Fibroblast of lung (primary cell): ENCODE measurements around the gene ARMH1. TPM values are rescaled to one million over a fixed set of nuclear protein-coding genes. Genes with fewer than 3 reads are reported as not detected.
A peak's percentile ranks its signal among the peaks of the same experiment; 100 is the strongest.

Experiments used
- DNase-seq, 2 donors: peaks; one replicate each; pipeline versions ENCODE4 v3.0.0 to v3.0.0-alpha.2; 2010; ENCODE audit warnings: low read depth in 2 of 2
- H2AFZ ChIP-seq: 2 replicates; pipeline ENCODE4 v1.5.1; 2012; ENCODE audit warnings: low read length, control low read depth, inconsistent platforms
- H3K27ac ChIP-seq: 2 replicates; pipeline ENCODE4 v1.5.1; 2011; ENCODE audit warnings: low read length, control low read depth; ENCODE audit not compliant: insufficient read depth
- H3K27me3 ChIP-seq: 2 replicates; pipeline ENCODE4 v1.5.1; 2011; ENCODE audit warnings: mild to moderate bottlenecking, low read length; ENCODE audit not compliant: control insufficient read depth, insufficient read depth
- H3K36me3 ChIP-seq: 2 replicates; pipeline ENCODE4 v1.5.1; 2011; ENCODE audit warnings: low read length; ENCODE audit not compliant: control insufficient read depth, insufficient read depth
- H3K4me1 ChIP-seq: 2 replicates; pipeline ENCODE4 v1.5.1; 2011; ENCODE audit warnings: low read length; ENCODE audit not compliant: control insufficient read depth, insufficient read depth; ENCODE audit errors: extremely low read depth
- H3K4me2 ChIP-seq: 2 replicates; pipeline ENCODE4 v1.5.1; 2011; ENCODE audit warnings: low read length, control low read depth; ENCODE audit not compliant: insufficient read depth; ENCODE audit errors: extremely low read depth
- H3K4me3 ChIP-seq, 4 experiments: fragments of 200-600 bp in 1 of 4; sonication (generic) in 1 of 4; replicated peaks in 1 of 4; 2 replicates each; pipeline ENCODE4 v1.5.1; 2011 to 2016; ENCODE audit warnings: low read length in 4 of 4, low read depth in 3 of 4, mild to moderate bottlenecking in 3 of 4, control low read depth in 2 of 4, inconsistent platforms in 1 of 4, mixed read lengths in 1 of 4; ENCODE audit not compliant: insufficient read depth in 1 of 4; ENCODE audit errors: control extremely low read depth in 1 of 4
- H3K79me2 ChIP-seq: 2 replicates; pipeline ENCODE4 v1.5.1; 2012; ENCODE audit warnings: mild to moderate bottlenecking, low read length, inconsistent platforms; ENCODE audit not compliant: control insufficient read depth, insufficient read depth
- H3K9ac ChIP-seq: 2 replicates; pipeline ENCODE4 v1.5.1; 2011; ENCODE audit warnings: mild to moderate bottlenecking, low read length, control low read depth; ENCODE audit not compliant: insufficient read depth
- H3K9me3 ChIP-seq: 2 replicates; pipeline ENCODE4 v1.5.1; 2012; ENCODE audit warnings: low read depth, low read length; ENCODE audit not compliant: control insufficient read depth, insufficient read depth
- H4K20me1 ChIP-seq: 2 replicates; pipeline ENCODE4 v1.5.1; 2011; ENCODE audit warnings: low read length; ENCODE audit not compliant: control insufficient read depth, insufficient read depth; ENCODE audit errors: extremely low read depth
- CTCF ChIP-seq, 2 donors: IDR thresholded peaks in 1 of 2; conservative IDR thresholded peaks in 1 of 2; 1 replicate in 1 of 2; 2 replicates in 1 of 2; pipeline ENCODE4 v1.5.1; 2011 to 2012; ENCODE audit warnings: low read length in 2 of 2, control low read depth in 1 of 2, inconsistent platforms in 1 of 2, low read depth in 1 of 2, mild to moderate bottlenecking in 1 of 2
- EZH2 ChIP-seq: IDR thresholded peaks from 2 replicates; pipeline ENCODE4 v1.5.1; 2012; ENCODE audit warnings: low read length, control low read depth, mild to moderate bottlenecking; ENCODE audit errors: missing control alignments
- polyA plus RNA-seq, 2 donors: library from polyadenylated mRNA; depleted of rRNA in 1 of 2; stranded (reverse) in 1 of 2; unstranded in 1 of 2; fragments of >200 nt; gene quantifications; 2 replicates each; pipeline ENCODE4 v1.2.1, GENCODE V29; 2011 to 2012; ENCODE audit warnings: missing spikeins in 1 of 2
- total RNA-seq: library from RNA; depleted of rRNA; stranded (reverse); fragments of >200 nt; gene quantifications from 2 replicates; pipeline ENCODE4 v1.2.1, GENCODE V29; 2014

Gene ARMH1
- total and polyA plus RNA-seq, 2 donors (not counting 1 experiment from before 2014, with no cell fraction given) = 2.4 to 6.4 TPM

- H4K20me1 ChIP-seq = no peaks in the 10 kb centered on the region
- no peaks in the 10 kb centered on the region for H3K27me3 ChIP-seq
- no peaks in the 10 kb centered on the region for H3K36me3 ChIP-seq
- no peak overlapping the region for H3K4me3 ChIP-seq
- no peak for DNase-seq
- H3K79me2 ChIP-seq = no peaks in the 10 kb centered on the region
- H3K4me2 ChIP-seq = no peak overlapping the region
- H3K27ac ChIP-seq = no peak overlapping the region
- no peak overlapping the region for H2AFZ ChIP-seq
- no peaks in the 10 kb centered on the region for H3K9me3 ChIP-seq
- peaks cover 21% of the 10 kb centered on the region for H3K4me1 ChIP-seq
- no peak overlapping the region for H3K9ac ChIP-seq
- TF ChIP-seq CTCF (conservative IDR thresholded peaks at IDR 0.05 in 1 of 2, IDR thresholded peaks at IDR 0.05 in 1 of 2; ENCODE audit: low read depth in 1 of 2, low read length in 2 of 2) (no peak), EZH2 (no peak)
Observed at GRCh38 chr1:44705938-44706337, 31.4 kb downstream of the ARMH1 start.

GRCh38 chr1:44707112-44707881 is 32.8 kb downstream of the ARMH1 start:
- Histone ChIP-seq H3K27ac (peak overlapping the region; percentile 79), H3K79me2 (no peaks in the 10 kb centered on the region), H4K20me1 (no peaks in the 10 kb centered on the region), H3K9ac (no peak overlapping the region), H3K4me1 (peaks cover 21% of the 10 kb centered on the region), H3K9me3 (no peaks in the 10 kb centered on the region), H3K36me3 (no peaks in the 10 kb centered on the region), H3K4me3 (no peak overlapping the region), H3K4me2 (no peak overlapping the region), H3K27me3 (no peaks in the 10 kb centered on the region), H2AFZ (no peak overlapping the region)
- TF ChIP-seq EZH2 = no peak
- TF ChIP-seq CTCF (conservative IDR thresholded peaks at IDR 0.05 in 1 of 2, IDR thresholded peaks at IDR 0.05 in 1 of 2; ENCODE audit: low read depth in 1 of 2, low read length in 2 of 2) = no peak
- DNase-seq = peak; percentile 70 to 96

DNA sequence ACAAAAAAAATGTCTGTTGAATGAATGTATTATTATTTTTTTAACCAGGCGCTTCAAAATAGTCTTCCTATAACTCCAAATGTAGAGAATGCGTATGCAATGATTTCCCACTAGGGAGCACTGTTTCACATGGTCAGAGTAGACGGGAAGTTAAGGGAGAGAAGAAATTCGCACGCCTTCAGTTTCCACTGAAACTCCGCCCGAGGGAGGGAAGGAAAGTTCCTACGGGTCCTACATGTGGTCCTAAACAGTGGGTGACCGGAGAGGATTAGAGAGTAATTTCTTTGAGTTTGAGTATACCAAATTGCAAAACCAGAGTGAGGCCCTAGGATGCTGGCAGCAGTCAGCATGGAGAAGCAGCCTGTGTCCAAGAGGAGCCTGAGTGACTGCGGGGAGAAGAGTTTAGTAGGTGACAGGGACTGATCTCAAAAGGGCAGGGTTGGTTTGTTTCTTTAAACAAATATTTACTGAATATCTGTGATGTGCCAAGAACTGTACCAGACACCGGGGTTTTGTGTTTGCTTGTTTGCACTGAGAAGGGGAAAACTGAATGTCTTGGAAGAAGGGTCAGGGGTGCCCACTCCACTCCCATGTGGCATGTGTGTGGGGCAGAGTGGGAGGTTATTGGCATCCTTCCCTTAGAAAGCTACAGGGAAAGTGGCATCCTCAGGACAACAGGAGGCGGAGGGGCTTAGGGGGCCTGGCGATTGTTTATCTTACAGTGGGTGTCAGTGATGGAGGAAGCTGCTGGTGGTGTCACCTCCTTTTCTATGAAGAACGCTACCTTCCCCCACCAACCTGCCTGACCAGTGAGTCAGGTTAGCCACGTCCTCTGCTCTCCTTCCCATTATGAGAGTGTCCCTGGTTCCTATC is 33.7 kb downstream of the ARMH1 start:
- Histone ChIP-seq H3K27me3 (no peaks in the 10 kb centered on the region), H2AFZ (peak overlapping the region; percentile 62), H3K79me2 (no peaks in the 10 kb centered on the region), H3K27ac (peak overlapping the region; percentile 79), H3K4me3 (no peak overlapping the region), H4K20me1 (no peaks in the 10 kb centered on the region), H3K4me2 (no peak overlapping the region), H3K9me3 (no peaks in the 10 kb centered on the region), H3K36me3 (no peaks in the 10 kb centered on the region), H3K4me1 (peaks cover 21% of the 10 kb centered on the region), H3K9ac (no peak overlapping the region)
- DNase-seq = peak; percentile 47 to 57
- TF ChIP-seq EZH2 = no peak
- peak; percentile 56 to 66 for TF ChIP-seq CTCF (conservative IDR thresholded peaks at IDR 0.05 in 1 of 2, IDR thresholded peaks at IDR 0.05 in 1 of 2; ENCODE audit: low read depth in 1 of 2, low read length in 2 of 2)
